Upper lobe of right lung (tissue), 1 donor: ENCODE measurements around the gene TMEM138. TPM values are rescaled to one million over a fixed set of nuclear protein-coding genes. Genes with fewer than 3 reads are reported as not detected.
"Not testable (repeated sequence)": the region's sequence is repeated elsewhere in the genome, so short reads cannot be mapped to it uniquely, and the experiment has no call there.

Experiments
- ATAC-seq: fragments of 200-7000 bp; cut with Tn5 transposase; one replicate; pipeline ENCODE4 v1.9.1; 2020; ENCODE audit warnings: mild to moderate bottlenecking, moderate library complexity
- DNase-seq: peaks from one replicate; pipeline ENCODE4 v3.0.0-alpha.2; 2020
- H3K27ac ChIP-seq: fragments of 200-600 bp; one replicate; pipeline ENCODE4 v1.8.0; 2022
- H3K27me3 ChIP-seq: fragments of 200-600 bp; one replicate; pipeline ENCODE4 v1.8.0; 2022; ENCODE audit warnings: mild to moderate bottlenecking
- H3K36me3 ChIP-seq: fragments of 200-600 bp; one replicate; pipeline ENCODE4 v1.8.0; 2022
- H3K4me1 ChIP-seq: fragments of 200-600 bp; one replicate; pipeline ENCODE4 v1.8.0; 2022
- H3K4me3 ChIP-seq: fragments of 200-600 bp; one replicate; pipeline ENCODE4 v1.8.0; 2022; ENCODE audit warnings: mild to moderate bottlenecking
- H3K9me3 ChIP-seq: fragments of 200-600 bp; one replicate; pipeline ENCODE4 v1.8.0; 2022
- intact Hi-C: fragments of 100-400 bp; cut with DNase I; formaldehyde crosslinking; loops from one replicate; pipeline ENCODE4 v1.11.0; 2022
- total RNA-seq: library from RNA; stranded (reverse); fragmentation: NEBNext Ultra II Directional; extraction: Animal tissue kit (Norgen Biotek cat#: 25700); gene quantifications from one replicate; pipeline ENCODE4 v1.2.1, GENCODE V29; 2021
- TF ChIP-seq, protein P1 (sequence below): fragments of 200-600 bp; IDR thresholded peaks from one replicate; pipeline ENCODE4 v1.8.0; 2022; ENCODE audit warnings: antibody characterized with exemption
- donor health status: DM: no; HTN: yes; CAD: no; lungs with severe emphysema.

TMEM138 gene
- total RNA-seq, 1 donor from 2014 or later: 46.3 TPM

DNA sequence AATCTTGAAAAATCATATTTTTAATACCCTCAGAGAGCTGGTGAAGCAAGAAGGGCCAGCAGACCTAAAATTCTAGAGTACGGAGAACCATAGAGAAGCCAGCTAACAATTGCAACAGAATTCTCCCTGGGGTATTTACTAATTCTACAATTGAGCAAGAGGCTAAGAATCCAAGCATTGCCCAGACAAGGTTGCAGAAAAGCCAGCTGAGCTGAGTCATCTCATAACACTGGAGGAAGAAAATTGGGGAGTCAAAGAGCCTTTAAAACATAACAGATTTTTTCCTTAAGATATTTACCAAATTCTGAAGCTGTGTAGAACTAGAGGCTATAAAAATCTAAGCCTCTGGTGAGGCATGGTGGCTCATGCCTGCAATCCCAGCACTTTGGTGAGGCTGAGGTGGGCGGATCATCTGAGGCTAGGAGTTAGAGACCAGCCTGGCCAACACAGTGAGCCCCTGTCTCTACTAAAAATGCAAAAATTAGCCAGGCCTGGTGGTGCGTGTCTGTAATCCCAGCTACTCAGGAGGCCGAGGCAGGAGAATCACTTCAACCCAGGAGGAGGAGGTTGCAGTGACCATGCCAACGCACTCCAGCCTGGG is 16.6 kb downstream of the TMEM138 start:
- peak; percentile 79 for ATAC-seq
- Histone ChIP-seq H3K27me3 (no peaks in the 10 kb centered on the region), H3K4me1 (peaks cover 6% of the 10 kb centered on the region), H3K27ac (peak overlapping the region; percentile 63), H3K36me3 (peaks cover 10% of the 10 kb centered on the region), H3K4me3 (no peak overlapping the region), H3K9me3 (no peaks in the 10 kb centered on the region)
- TF ChIP-seq, protein P1, sequence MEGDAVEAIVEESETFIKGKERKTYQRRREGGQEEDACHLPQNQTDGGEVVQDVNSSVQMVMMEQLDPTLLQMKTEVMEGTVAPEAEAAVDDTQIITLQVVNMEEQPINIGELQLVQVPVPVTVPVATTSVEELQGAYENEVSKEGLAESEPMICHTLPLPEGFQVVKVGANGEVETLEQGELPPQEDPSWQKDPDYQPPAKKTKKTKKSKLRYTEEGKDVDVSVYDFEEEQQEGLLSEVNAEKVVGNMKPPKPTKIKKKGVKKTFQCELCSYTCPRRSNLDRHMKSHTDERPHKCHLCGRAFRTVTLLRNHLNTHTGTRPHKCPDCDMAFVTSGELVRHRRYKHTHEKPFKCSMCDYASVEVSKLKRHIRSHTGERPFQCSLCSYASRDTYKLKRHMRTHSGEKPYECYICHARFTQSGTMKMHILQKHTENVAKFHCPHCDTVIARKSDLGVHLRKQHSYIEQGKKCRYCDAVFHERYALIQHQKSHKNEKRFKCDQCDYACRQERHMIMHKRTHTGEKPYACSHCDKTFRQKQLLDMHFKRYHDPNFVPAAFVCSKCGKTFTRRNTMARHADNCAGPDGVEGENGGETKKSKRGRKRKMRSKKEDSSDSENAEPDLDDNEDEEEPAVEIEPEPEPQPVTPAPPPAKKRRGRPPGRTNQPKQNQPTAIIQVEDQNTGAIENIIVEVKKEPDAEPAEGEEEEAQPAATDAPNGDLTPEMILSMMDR: no peak
- peak; percentile 7 for DNase-seq
- intact Hi-C loops: no loop called here

DNA sequence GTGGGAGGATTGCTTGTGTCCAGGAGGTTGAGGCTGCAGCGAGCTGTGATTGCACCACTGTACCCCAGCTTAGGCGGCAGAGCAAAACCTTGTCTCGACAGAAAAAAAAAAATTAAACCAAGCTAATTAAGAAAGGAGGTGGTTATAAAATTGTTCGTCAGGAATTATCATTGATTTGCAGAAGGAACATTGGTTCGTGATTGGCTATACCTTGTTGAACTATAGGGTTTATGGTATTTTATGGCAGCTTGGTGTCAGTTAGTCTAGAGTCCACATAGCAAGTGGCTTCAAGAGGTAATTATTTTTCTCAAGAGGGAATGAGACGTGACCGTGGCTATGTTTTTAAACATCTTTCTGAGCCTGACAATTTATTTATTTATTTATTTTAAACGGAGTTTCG is 18.7 kb downstream of the TMEM138 start:
- Histone ChIP-seq H3K27ac (no peak overlapping the region), H3K4me3 (no peak overlapping the region), H3K27me3 (no peaks in the 10 kb centered on the region), H3K4me1 (peaks cover 6% of the 10 kb centered on the region), H3K9me3 (no peaks in the 10 kb centered on the region), H3K36me3 (peaks cover 4% of the 10 kb centered on the region)
- TF ChIP-seq, protein P1: no peak
- DNase-seq (no peak), ATAC-seq (no peak)
- intact Hi-C loops: loop anchor here (2.0 kb wide), 1 partner anchor 42 kb away; no protein-coding TSS in a partner anchor

DNA sequence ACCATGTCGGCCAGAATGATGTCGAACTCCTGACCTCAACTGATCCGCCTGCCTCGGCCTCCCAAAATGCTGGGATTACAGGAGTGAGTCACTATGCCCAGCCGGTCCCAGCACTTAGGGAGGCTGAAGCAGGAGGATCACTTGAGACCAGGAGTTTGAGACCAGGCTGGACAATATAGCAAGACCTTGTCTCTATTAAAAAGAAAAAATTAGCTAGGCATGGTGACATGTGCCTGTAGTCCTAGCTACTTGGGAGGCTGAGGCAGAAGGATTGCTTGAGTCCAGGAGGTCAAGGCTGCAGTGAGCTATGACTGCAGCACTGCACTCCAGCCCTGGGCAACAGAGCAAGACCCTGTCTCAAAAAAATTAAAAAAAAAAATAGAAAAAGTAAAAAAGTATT is 21.7 kb downstream of the TMEM138 start:
- H3K4me3 ChIP-seq, H3K4me1 ChIP-seq, ATAC-seq, H3K36me3 ChIP-seq, intact Hi-C loops, H3K27me3 ChIP-seq, H3K9me3 ChIP-seq, DNase-seq, H3K27ac ChIP-seq: not testable (repeated sequence)

DNA sequence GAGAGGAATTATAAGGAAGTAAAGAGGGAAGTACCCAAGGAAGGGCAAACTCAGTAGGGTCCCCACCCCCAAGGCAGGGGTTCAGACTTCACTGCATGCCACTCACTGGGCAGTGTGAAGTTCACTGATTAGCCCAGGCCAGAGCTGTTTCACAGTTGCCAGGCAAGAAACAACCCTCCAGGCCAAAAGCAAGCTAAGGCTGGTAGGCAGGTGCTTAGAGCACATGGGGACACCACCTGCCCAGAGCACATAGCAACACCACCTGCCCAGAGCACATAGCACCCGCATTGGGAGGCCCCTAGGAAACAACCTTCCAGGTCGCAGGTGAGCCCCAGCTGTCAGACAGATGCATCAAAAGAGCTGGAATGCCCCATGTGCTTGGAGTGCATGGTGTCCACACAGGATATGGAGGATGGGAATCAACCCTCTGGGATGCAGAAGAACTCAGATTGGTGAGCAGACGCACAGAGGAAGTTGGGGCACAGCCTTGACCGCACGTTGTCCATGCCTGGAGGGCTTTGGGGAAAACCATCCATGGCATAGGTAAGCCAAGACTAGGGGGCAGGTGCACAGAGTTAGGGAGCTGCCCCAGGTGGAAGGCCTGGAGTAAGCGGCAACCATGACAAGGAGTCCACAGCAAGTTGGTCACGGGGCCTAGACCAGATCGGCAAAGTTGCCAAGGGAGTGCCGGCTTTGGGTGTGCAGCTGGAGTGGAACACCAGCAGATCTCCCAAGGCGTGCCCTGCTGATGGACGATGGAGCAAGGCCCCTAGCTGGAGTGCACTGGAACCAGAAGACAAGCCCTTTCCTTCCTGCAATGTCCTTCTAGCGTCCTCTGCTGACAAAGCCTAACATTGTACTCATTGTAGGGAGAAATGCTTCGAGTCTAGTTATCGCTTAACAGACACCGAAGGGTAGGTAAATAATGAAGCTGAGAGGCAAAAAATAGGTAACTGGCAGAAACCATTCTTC is 22.4 kb downstream of the TMEM138 start:
- Histone ChIP-seq H3K27ac (no peak overlapping the region), H3K9me3 (no peaks in the 10 kb centered on the region), H3K4me1 (no peaks in the 10 kb centered on the region), H3K4me3 (no peak overlapping the region), H3K27me3 (no peaks in the 10 kb centered on the region), H3K36me3 (no peaks in the 10 kb centered on the region)
- intact Hi-C loops: no loop called here
- ATAC-seq: peak; percentile 19
- peak; percentile 36 for DNase-seq
- TF ChIP-seq, protein P1: no peak

DNA sequence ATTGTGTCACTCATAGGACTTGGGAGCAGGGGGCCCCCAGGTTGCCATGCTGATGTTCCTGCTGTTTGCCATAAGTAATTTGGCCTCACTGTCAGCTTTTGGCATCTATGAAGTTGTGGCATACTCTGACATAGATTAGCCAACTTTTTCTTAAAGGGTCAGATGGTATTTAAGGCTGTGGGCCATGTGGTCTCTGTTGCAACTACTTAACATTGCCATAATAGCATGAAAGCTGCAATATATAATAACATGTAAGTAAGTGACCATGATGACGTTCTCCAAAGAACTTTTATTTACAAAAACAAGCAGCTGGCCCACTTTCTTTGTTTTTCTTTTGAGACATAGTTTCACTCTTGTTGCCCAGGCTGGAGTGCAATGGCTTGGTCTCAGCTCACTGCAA is 28.0 kb downstream of the TMEM138 start:
- Histone ChIP-seq H3K4me3 (no peak overlapping the region), H3K27ac (no peak overlapping the region), H3K4me1 (peaks cover 14% of the 10 kb centered on the region), H3K27me3 (no peaks in the 10 kb centered on the region), H3K36me3 (peaks cover 10% of the 10 kb centered on the region), H3K9me3 (no peaks in the 10 kb centered on the region)
- TF ChIP-seq, protein P1: no peak
- ATAC-seq (no peak), DNase-seq (no peak)
- intact Hi-C loops: no loop called here

DNA sequence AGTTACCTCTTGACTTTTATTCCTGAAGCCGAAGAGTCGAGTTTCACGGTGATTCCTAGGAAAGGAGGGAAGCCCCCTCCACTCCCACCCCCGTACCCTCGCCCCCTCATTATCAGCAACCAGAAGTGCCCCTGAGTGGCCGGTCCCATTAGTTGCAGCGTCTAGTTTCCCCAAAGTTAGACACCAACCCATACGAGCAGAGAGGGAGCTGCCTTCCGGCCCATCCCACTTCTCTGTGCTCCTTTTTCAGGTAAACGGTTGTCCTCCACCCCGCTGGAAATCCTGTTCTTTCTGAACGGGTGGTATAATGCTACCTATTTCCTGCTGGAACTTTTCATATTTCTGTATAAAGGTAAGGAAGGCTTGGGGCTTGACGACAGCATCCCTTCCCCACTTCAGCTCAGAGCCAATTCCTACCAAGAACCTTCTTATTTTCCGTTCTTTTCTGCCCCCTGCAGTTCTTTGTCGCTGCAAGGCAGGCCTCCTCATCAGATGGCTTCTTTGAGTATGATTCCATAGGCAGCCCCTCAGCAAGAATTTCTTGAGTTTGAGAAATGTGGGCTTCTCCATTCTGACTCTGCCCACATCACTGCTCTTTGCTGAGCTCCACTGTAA is 30.9 kb downstream of the TMEM138 start:
- Histone ChIP-seq H3K4me1 (peaks cover 14% of the 10 kb centered on the region), H3K9me3 (no peaks in the 10 kb centered on the region), H3K36me3 (peaks cover 30% of the 10 kb centered on the region), H3K27me3 (no peaks in the 10 kb centered on the region), H3K27ac (peak overlapping the region; percentile 86), H3K4me3 (peak overlapping the region; percentile 87)
- intact Hi-C loops: no loop called here
- TF ChIP-seq, protein P1: no peak
- ATAC-seq: no peak
- DNase-seq: no peak
